HG02763 (cell line): ENCODE data around the gene FNIP1.
"Not testable (repeated sequence)": the region's sequence is repeated elsewhere in the genome, so short reads cannot be mapped to it uniquely, and the experiment has no call there.

ENCODE experiments used
- ATAC-seq: cut with Tn5 transposase; IDR thresholded peaks from one replicate; pipeline ENCODE4 v1.9.1; 2021; ENCODE audit warnings: mild to moderate bottlenecking, moderate library complexity; ENCODE audit not compliant: unreplicated experiment

Gene FNIP1

GRCh38 chr5:131796793-131797693 is at the start of gene FNIP1:
FNIP1 (minus strand) TSS chr5:131797017; CDS start chr5:131796921, 96 bp downstream.
- ATAC-seq: peak; percentile 94

GRCh38 chr5:131846536-131846935 is 49.7 kb upstream of the FNIP1 start:
- ATAC-seq: no peak

- ATAC-seq: no peak
These were observed 49.0 kb upstream of the FNIP1 start for GRCh38 chr5:131845828-131846227.

- not testable (repeated sequence) for ATAC-seq
These were observed 46.2 kb upstream of the FNIP1 start for GRCh38 chr5:131842971-131843370.

GRCh38 chr5:131832702-131833101 is 35.9 kb upstream of the FNIP1 start:
- not testable (repeated sequence) for ATAC-seq

GRCh38 chr5:131825404-131826013 is 28.7 kb upstream of the FNIP1 start:
- ATAC-seq: no peak

GRCh38 chr5:131824631-131825030 is 27.8 kb upstream of the FNIP1 start:
- ATAC-seq: no peak

- no peak for ATAC-seq
These were observed 24.4 kb upstream of the FNIP1 start for GRCh38 chr5:131821221-131821620.

GRCh38 chr5:131818001-131818724 is 21.3 kb upstream of the FNIP1 start:
- no peak for ATAC-seq

GRCh38 chr5:131814990-131815389 is 18.2 kb upstream of the FNIP1 start:
- ATAC-seq: no peak

GRCh38 chr5:131812371-131813160 is 15.7 kb upstream of the FNIP1 start:
- ATAC-seq: no peak

- ATAC-seq: no peak
These were observed 13.9 kb upstream of the FNIP1 start for GRCh38 chr5:131810510-131811249.

GRCh38 chr5:131795879-131796792 is 681 bp downstream of the FNIP1 start:
- peak; percentile 8 for ATAC-seq

GRCh38 chr5:131795228-131795627 is 1.6 kb downstream of the FNIP1 start:
- ATAC-seq: no peak

- no peak for ATAC-seq
These were observed 2.2 kb downstream of the FNIP1 start for GRCh38 chr5:131794586-131794985.

GRCh38 chr5:131792896-131793295 is 3.9 kb downstream of the FNIP1 start:
- ATAC-seq: no peak

- ATAC-seq: no peak
These were observed 5.0 kb downstream of the FNIP1 start for GRCh38 chr5:131791866-131792265.

- ATAC-seq: no peak
These were observed 6.3 kb downstream of the FNIP1 start for GRCh38 chr5:131790550-131790949.

GRCh38 chr5:131789765-131790164 is 7.1 kb downstream of the FNIP1 start:
- ATAC-seq: no peak
